Measurements from ENCODE around the gene DZIP1. TPM values are rescaled to one million over a fixed set of nuclear protein-coding genes. Genes with fewer than 3 reads are reported as not detected.

Gene DZIP1
- total and polyA plus RNA-seq, 2 of the 13 experiments (the other 11 are each of a cell fraction or from before 2014, with no cell fraction given) = 11.0 to 36.7 TPM

DNA sequence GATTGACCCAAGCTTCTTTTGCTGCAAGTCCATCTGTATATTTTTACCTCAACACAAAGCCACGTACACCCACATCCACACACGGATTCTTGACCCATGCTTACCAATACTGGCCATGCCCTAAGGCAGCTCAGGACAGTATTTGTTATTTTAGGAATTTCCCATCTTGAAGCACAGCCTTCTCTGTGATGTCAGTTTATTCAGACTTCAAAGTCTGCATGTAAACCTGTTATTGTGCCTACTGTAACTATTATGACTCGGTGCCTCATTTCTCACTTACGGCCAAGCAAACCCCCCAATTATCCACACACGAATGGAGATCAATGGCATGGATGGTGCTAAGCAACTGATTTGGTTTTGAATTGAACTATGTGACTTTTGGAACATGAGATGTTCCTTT is 74.5 kb downstream of the DZIP1 start (continued):
- TF ChIP-seq, protein P1, sequence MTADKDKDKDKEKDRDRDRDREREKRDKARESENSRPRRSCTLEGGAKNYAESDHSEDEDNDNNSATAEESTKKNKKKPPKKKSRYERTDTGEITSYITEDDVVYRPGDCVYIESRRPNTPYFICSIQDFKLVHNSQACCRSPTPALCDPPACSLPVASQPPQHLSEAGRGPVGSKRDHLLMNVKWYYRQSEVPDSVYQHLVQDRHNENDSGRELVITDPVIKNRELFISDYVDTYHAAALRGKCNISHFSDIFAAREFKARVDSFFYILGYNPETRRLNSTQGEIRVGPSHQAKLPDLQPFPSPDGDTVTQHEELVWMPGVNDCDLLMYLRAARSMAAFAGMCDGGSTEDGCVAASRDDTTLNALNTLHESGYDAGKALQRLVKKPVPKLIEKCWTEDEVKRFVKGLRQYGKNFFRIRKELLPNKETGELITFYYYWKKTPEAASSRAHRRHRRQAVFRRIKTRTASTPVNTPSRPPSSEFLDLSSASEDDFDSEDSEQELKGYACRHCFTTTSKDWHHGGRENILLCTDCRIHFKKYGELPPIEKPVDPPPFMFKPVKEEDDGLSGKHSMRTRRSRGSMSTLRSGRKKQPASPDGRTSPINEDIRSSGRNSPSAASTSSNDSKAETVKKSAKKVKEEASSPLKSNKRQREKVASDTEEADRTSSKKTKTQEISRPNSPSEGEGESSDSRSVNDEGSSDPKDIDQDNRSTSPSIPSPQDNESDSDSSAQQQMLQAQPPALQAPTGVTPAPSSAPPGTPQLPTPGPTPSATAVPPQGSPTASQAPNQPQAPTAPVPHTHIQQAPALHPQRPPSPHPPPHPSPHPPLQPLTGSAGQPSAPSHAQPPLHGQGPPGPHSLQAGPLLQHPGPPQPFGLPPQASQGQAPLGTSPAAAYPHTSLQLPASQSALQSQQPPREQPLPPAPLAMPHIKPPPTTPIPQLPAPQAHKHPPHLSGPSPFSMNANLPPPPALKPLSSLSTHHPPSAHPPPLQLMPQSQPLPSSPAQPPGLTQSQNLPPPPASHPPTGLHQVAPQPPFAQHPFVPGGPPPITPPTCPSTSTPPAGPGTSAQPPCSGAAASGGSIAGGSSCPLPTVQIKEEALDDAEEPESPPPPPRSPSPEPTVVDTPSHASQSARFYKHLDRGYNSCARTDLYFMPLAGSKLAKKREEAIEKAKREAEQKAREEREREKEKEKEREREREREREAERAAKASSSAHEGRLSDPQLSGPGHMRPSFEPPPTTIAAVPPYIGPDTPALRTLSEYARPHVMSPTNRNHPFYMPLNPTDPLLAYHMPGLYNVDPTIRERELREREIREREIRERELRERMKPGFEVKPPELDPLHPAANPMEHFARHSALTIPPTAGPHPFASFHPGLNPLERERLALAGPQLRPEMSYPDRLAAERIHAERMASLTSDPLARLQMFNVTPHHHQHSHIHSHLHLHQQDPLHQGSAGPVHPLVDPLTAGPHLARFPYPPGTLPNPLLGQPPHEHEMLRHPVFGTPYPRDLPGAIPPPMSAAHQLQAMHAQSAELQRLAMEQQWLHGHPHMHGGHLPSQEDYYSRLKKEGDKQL (CRISPR knock-in tag; IDR thresholded peaks at IDR 0.05; ENCODE audit: low read depth) = no peak

DNA sequence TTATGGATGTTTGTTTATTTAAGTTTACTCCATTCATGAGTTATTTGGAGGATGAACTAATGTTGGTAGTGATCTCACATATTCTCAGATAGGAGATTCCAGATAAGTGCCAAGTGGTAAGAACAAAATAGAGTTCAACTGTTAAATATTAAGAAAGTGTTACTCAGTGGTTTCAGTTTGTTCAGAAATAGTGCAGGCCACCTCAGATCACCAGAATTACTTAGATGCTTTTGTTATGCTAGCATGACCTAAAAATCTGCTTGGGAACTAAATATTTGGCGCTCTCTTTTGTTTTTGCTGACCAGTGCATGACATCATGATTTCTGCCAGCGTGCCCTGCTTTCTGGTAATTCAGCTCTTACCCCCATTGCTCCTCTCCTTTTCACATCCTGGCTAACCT is 76.4 kb downstream of the DZIP1 start:
- ATAC-seq (no peak), DNase-seq (ENCODE audit: low spot score) (no peak), FAIRE-seq (no peak)
- intact Hi-C loops (cut with micrococcal nuclease; ENCODE audit: unreplicated experiment) (no loop called here), in situ Hi-C loops (cut with HindIII; ENCODE audit: extremely low pct_ligation_motif_present, low pct_unique_long_range_greater_than_20kb) (no loop called here)
- no peaks in the 10 kb centered on the region for H3K4me1 ChIP-seq (ENCODE audit: insufficient read depth, low read length)
- no peak overlapping the region for H3K9ac ChIP-seq (ENCODE audit: insufficient read depth, low read depth, low read length)
- POLR2A ChIA-PET = no interaction called here
- H2AFZ ChIP-seq (ENCODE audit: low read length) = no peak overlapping the region
- H4K20me1 ChIP-seq (ENCODE audit: insufficient read depth, low read length) = no peaks in the 10 kb centered on the region
- no peak overlapping the region for H3K4me2 ChIP-seq (ENCODE audit: low read depth, low read length)
- H3K27me3 ChIP-seq (ENCODE audit: control insufficient read depth in 1 of 2, insufficient read depth in 2 of 2, low read length in 2 of 2) = no peaks in the 10 kb centered on the region
- H3K79me2 ChIP-seq (ENCODE audit: insufficient read depth, low read length) = no peaks in the 10 kb centered on the region
- H3K9me3 ChIP-seq (ENCODE audit: low read length) = no peaks in the 10 kb centered on the region
- no peaks in the 10 kb centered on the region for H3K36me3 ChIP-seq (replicated peaks in 1 of 2; ENCODE audit: control insufficient read depth in 1 of 2, insufficient read depth in 2 of 2, low read length in 2 of 2)
- 46% methylated on average over 2 of the region's 2 CpGs for WGBS (ENCODE audit: low lambda C conversion rate)
- H3K27ac ChIP-seq (ENCODE audit: extremely low read length, insufficient read depth, low read length) = no peak overlapping the region
- BruUV-seq (replicated peaks) = no TSS peak
- H3K4me3 ChIP-seq (replicated peaks in 1 of 3; ENCODE audit: insufficient read depth in 1 of 3, low read depth in 2 of 3, low read length in 3 of 3) = no peak overlapping the region
- CTCF ChIA-PET (ENCODE audit: low intra/inter-chr PET ratio, low total read pairs) = no interaction called here
- TF ChIP-seq WIZ (CRISPR knock-in tag; IDR thresholded peaks at IDR 0.05) = no peak
- TF ChIP-seq, protein P2, sequence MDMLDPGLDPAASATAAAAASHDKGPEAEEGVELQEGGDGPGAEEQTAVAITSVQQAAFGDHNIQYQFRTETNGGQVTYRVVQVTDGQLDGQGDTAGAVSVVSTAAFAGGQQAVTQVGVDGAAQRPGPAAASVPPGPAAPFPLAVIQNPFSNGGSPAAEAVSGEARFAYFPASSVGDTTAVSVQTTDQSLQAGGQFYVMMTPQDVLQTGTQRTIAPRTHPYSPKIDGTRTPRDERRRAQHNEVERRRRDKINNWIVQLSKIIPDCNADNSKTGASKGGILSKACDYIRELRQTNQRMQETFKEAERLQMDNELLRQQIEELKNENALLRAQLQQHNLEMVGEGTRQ (IDR thresholded peaks at IDR 0.05; ENCODE audit: low read depth, low read length) = no peak
- TF ChIP-seq, protein P2 (CRISPR knock-in tag; IDR thresholded peaks at IDR 0.05; ENCODE audit: borderline replicate concordance) = no peak
- TF ChIP-seq SRSF9 (IDR thresholded peaks at IDR 0.05; ENCODE audit: borderline replicate concordance, insufficient read depth, low read depth, low read length, poor library complexity, severe bottlenecking) = no peak
- TF ChIP-seq ZSCAN22 (CRISPR knock-in tag; IDR thresholded peaks at IDR 0.05) = no peak
- TF ChIP-seq, protein P3, sequence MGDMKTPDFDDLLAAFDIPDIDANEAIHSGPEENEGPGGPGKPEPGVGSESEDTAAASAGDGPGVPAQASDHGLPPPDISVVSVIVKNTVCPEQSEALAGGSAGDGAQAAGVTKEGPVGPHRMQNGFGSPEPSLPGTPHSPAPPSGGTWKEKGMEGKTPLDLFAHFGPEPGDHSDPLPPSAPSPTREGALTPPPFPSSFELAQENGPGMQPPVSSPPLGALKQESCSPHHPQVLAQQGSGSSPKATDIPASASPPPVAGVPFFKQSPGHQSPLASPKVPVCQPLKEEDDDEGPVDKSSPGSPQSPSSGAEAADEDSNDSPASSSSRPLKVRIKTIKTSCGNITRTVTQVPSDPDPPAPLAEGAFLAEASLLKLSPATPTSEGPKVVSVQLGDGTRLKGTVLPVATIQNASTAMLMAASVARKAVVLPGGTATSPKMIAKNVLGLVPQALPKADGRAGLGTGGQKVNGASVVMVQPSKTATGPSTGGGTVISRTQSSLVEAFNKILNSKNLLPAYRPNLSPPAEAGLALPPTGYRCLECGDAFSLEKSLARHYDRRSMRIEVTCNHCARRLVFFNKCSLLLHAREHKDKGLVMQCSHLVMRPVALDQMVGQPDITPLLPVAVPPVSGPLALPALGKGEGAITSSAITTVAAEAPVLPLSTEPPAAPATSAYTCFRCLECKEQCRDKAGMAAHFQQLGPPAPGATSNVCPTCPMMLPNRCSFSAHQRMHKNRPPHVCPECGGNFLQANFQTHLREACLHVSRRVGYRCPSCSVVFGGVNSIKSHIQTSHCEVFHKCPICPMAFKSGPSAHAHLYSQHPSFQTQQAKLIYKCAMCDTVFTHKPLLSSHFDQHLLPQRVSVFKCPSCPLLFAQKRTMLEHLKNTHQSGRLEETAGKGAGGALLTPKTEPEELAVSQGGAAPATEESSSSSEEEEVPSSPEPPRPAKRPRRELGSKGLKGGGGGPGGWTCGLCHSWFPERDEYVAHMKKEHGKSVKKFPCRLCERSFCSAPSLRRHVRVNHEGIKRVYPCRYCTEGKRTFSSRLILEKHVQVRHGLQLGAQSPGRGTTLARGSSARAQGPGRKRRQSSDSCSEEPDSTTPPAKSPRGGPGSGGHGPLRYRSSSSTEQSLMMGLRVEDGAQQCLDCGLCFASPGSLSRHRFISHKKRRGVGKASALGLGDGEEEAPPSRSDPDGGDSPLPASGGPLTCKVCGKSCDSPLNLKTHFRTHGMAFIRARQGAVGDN (CRISPR knock-in tag; IDR thresholded peaks at IDR 0.05) = no peak

Measured in HepG2 (cell line).